GM12878 (cell line): Measurements from ENCODE around the gene CCDC197. TPM values are rescaled to one million over a fixed set of nuclear protein-coding genes. Genes with fewer than 3 reads are reported as not detected.

Source experiments
- ATAC-seq: fragments of 200-7000 bp; cut with Tn5 transposase; 3 replicates; pipeline ENCODE4 v1.9.1; 2020; ENCODE audit warnings: mild to moderate bottlenecking, moderate library complexity
- BruUV-seq: library from RNA; stranded (reverse); fragments of 400-500 nt; replicated peaks from 2 replicates; lab custom pipeline; 2021; lab: Mats Ljungman, UMichigan
- CTCF ChIA-PET: fragments of 300-600 bp; sonication (Branson Sonifier 250); formaldehyde crosslinking; extraction: SDS; loops from one replicate; lab custom pipeline; 2021; ENCODE audit warnings: inconsistent platforms; lab: Yijun Ruan, JAX
- POLR2A ChIA-PET: fragments of 350-600 bp; formaldehyde crosslinking; extraction: SDS; loops from one replicate; lab custom pipeline; 2021; ENCODE audit warnings: inconsistent platforms; lab: Charles Lee
- RAD21 ChIA-PET: fragments of 300-600 bp; sonication (Branson Sonifier 250); formaldehyde crosslinking; loops from one replicate; lab custom pipeline; 2023; ENCODE audit warnings: antibody characterized with exemption; ENCODE audit not compliant: unreplicated experiment; lab: Charles Lee
- SMC1A ChIA-PET: fragments of 300-600 bp; sonication (Branson Sonifier 250); formaldehyde crosslinking; loops from one replicate; lab custom pipeline; 2023; ENCODE audit not compliant: unreplicated experiment, uncharacterized antibody; lab: Charles Lee
- DNase-seq: peaks from one replicate; pipeline ENCODE4 v3.0.0-alpha.2; 2011; ENCODE audit warnings: low read depth, low spot score
- FAIRE-seq: peaks from 3 replicates; lab custom pipeline; 2011; peaks lifted over from hg19 to GRCh38; lab: Jason Lieb, UNC
- H2AFZ ChIP-seq: 2 replicates; pipeline ENCODE4 v1.6.0; 2011; ENCODE audit warnings: low read depth, low read length, control low read depth; ENCODE audit not compliant: control insufficient read depth
- H3K27ac ChIP-seq: 2 replicates; pipeline ENCODE4 v1.5.1; 2011; ENCODE audit warnings: control low read depth; ENCODE audit not compliant: control insufficient read depth, insufficient read depth
- H3K27me3 ChIP-seq, 2 experiments: replicated peaks in 1 of 2; 2 replicates each; pipeline versions ENCODE4 v1.6.0 to v1.6.1; 2011; ENCODE audit warnings: low read length in 1 of 2; ENCODE audit not compliant: control insufficient read depth in 2 of 2, insufficient read depth in 2 of 2
- H3K36me3 ChIP-seq, 2 experiments: 2 replicates each; pipeline ENCODE4 v1.5.1; 2011; ENCODE audit warnings: low read length in 1 of 2; ENCODE audit not compliant: control insufficient read depth in 2 of 2, insufficient read depth in 2 of 2
- H3K4me1 ChIP-seq: 2 replicates; pipeline ENCODE4 v1.6.1; 2011; ENCODE audit warnings: mild to moderate bottlenecking, low read length, moderate library complexity, mixed read lengths; ENCODE audit not compliant: control insufficient read depth, insufficient read depth
- H3K4me2 ChIP-seq: 2 replicates; pipeline ENCODE4 v1.6.0; 2011; ENCODE audit warnings: control low read depth; ENCODE audit not compliant: control insufficient read depth, insufficient read depth
- H3K4me3 ChIP-seq: fragments of 200-600 bp; sonication (generic); 2 replicates; pipeline ENCODE4 v1.5.1; 2016
- H3K79me2 ChIP-seq: 2 replicates; pipeline ENCODE4 v1.6.0; 2011; ENCODE audit warnings: low read length; ENCODE audit not compliant: control insufficient read depth, insufficient read depth
- H3K9ac ChIP-seq: 2 replicates; pipeline ENCODE4 v1.8.0; 2011; ENCODE audit warnings: low read length, control low read depth, mixed read lengths; ENCODE audit not compliant: control insufficient read depth, insufficient read depth
- H3K9me3 ChIP-seq: replicated peaks from 3 replicates; pipeline ENCODE4 v1.5.1; 2011; ENCODE audit warnings: mild to moderate bottlenecking, low read length; ENCODE audit not compliant: control insufficient read depth, insufficient read depth
- H4K20me1 ChIP-seq: 2 replicates; pipeline ENCODE4 v1.6.0; 2011; ENCODE audit not compliant: control insufficient read depth, insufficient read depth
- IRF4 ChIP-seq: IDR thresholded peaks from 2 replicates; pipeline ENCODE4 v1.6.1; 2011; ENCODE audit warnings: low read depth, low read length
- JUND ChIP-seq: IDR thresholded peaks from 2 replicates; pipeline ENCODE4 v1.6.1; 2012; ENCODE audit warnings: low read depth, mild to moderate bottlenecking, low read length, improper control_type of control experiment, moderate library complexity
- NFYB ChIP-seq: IDR thresholded peaks from 2 replicates; pipeline ENCODE4 v1.6.1; 2011; ENCODE audit warnings: low read depth, mild to moderate bottlenecking, low read length, improper control_type of control experiment, moderate library complexity; ENCODE audit not compliant: insufficient read depth
- RB1 ChIP-seq: fragments of 450-650 bp; formaldehyde crosslinking; IDR thresholded peaks from 2 replicates; pipeline ENCODE4 v1.6.1; 2017; ENCODE audit warnings: mild to moderate bottlenecking, borderline replicate concordance
- RBBP5 ChIP-seq: fragments of 200-600 bp; sonication (generic); conservative IDR thresholded peaks from 2 replicates; pipeline ENCODE4 v1.6.1; 2016
- SMAD5 ChIP-seq: IDR thresholded peaks from 2 replicates; pipeline ENCODE4 v1.6.1; 2016; ENCODE audit warnings: antibody characterized with exemption, low read depth
- SPI1 ChIP-seq: IDR thresholded peaks from 2 replicates; pipeline ENCODE4 v1.6.1; 2011; ENCODE audit warnings: low read depth, mild to moderate bottlenecking, low read length, moderate library complexity, borderline replicate concordance; ENCODE audit not compliant: insufficient read depth
- SUPT20H ChIP-seq: IDR thresholded peaks from 2 replicates; pipeline ENCODE4 v1.6.1; 2011; ENCODE audit warnings: low read depth, mild to moderate bottlenecking, low read length, moderate library complexity, borderline replicate concordance; ENCODE audit not compliant: control insufficient read depth
- ZZZ3 ChIP-seq: IDR thresholded peaks from 2 replicates; pipeline ENCODE4 v1.6.1; 2011; ENCODE audit warnings: low read depth; ENCODE audit not compliant: control insufficient read depth, insufficient read length
- WGBS: methylation state at CpG from one replicate; pipeline ENCODE4 v1.1.6; 2016; ENCODE audit warnings: low lambda C conversion rate; ENCODE audit not compliant: insufficient replicate concordance, insufficient coverage; ENCODE audit errors: missing lambda C conversion rate; 5-methylcytosine and 5-hydroxymethylcytosine counted together
- in situ Hi-C: fragments of 300-500 bp; cut with MboI; formaldehyde crosslinking; loops from 9 replicates; pipeline ENCODE4 v1.14.3; 2018; ENCODE audit warnings: mixed read lengths
- intact Hi-C: fragments of 100-400 bp; cut with micrococcal nuclease; formaldehyde crosslinking; loops from one replicate; pipeline ENCODE4 v1.14.2; 2022; ENCODE audit not compliant: unreplicated experiment
- polyA plus RNA-seq, 11 experiments: library from polyadenylated mRNA; depleted of rRNA in 4 of 11; unstranded in 6 of 11; stranded (reverse) in 5 of 11; fragments of >200 nt; fragmentation: Nextera tagmentation in 4 of 11; fragmentation: Illumina TruSeq in 1 of 11; extraction: Ambion mirVana in 4 of 11; extraction: Trizol in 1 of 11; gene quantifications; 1 replicate in 1 of 11; 2 replicates in 10 of 11; pipeline versions ENCODE4 v1.2.1 to v1.2.3, GENCODE V29; 2011 to 2016; ENCODE audit warnings: inconsistent platforms in 2 of 11, missing spikeins in 2 of 11, low read depth in 1 of 11
- total RNA-seq, 4 experiments: library from RNA; depleted of rRNA in 3 of 4; stranded (reverse); fragments of >200 nt in 3 of 4; fragmentation: Illumina TruSeq in 1 of 4; extraction: Trizol in 1 of 4; gene quantifications; 2 replicates each; pipeline versions ENCODE4 v1.2.1 to v1.2.3, GENCODE V29; 2013 to 2021
- TF ChIP-seq, protein P1 (sequence below): fragments of 450-650 bp; IDR thresholded peaks from 2 replicates; pipeline ENCODE4 v1.6.1; 2018; ENCODE audit warnings: borderline replicate concordance, mild to moderate bottlenecking; ENCODE audit not compliant: partially characterized antibody
- TF ChIP-seq, protein P2 (sequence below): fragments of 450-650 bp; IDR thresholded peaks from 2 replicates; pipeline ENCODE4 v1.6.1; 2017; ENCODE audit warnings: mild to moderate bottlenecking, moderate library complexity

Gene CCDC197
- total and polyA plus RNA-seq, 10 of the 15 experiments (the other 5 are each of a cell fraction or from before 2014, with no cell fraction given), result 0.12 TPM; not detected in 9

DNA sequence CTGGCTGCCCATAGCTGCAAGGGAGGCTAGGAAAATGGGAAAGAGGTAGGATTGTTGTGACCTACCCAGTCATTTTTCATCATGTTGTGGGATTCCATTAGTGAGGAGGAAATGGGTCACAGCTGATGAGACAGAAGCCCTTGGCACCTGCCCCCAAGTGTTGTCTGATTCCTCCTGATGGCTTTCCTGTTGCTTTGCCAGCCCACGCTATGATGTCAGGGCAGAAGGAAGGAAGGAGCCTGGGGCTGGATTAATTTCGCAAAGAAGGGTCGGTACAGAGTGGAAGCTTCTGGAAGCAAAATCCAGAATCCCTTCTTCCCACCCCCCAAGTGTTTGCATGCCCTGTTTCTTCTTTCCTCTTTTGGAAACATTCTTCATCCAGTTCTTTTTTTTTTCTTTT lies 37.8 kb downstream of the CCDC197 start:
- SMC1A ChIA-PET, result interaction anchor here (0.9 to 4.8 kb wide), 11 partner anchors 14 to 146 kb away, joined by 3 to 73 read pairs (median 3); no protein-coding TSS in a partner anchor

More for the DNA sequence above, 37.8 kb downstream of the CCDC197 start:
- TF ChIP-seq IRF4, result no peak
- no peak for TF ChIP-seq SMAD5
- no peak for TF ChIP-seq RB1
- TF ChIP-seq SPI1, result no peak
- no peak for TF ChIP-seq ZZZ3
- TF ChIP-seq, protein P1, sequence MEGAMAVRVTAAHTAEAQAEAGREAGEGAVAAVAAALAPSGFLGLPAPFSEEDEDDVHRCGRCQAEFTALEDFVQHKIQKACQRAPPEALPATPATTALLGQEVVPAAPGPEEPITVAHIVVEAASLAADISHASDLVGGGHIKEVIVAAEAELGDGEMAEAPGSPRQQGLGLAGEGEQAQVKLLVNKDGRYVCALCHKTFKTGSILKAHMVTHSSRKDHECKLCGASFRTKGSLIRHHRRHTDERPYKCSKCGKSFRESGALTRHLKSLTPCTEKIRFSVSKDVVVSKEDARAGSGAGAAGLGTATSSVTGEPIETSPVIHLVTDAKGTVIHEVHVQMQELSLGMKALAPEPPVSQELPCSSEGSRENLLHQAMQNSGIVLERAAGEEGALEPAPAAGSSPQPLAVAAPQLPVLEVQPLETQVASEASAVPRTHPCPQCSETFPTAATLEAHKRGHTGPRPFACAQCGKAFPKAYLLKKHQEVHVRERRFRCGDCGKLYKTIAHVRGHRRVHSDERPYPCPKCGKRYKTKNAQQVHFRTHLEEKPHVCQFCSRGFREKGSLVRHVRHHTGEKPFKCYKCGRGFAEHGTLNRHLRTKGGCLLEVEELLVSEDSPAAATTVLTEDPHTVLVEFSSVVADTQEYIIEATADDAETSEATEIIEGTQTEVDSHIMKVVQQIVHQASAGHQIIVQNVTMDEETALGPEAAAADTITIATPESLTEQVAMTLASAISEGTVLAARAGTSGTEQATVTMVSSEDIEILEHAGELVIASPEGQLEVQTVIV, result no peak
- TF ChIP-seq, protein P2, sequence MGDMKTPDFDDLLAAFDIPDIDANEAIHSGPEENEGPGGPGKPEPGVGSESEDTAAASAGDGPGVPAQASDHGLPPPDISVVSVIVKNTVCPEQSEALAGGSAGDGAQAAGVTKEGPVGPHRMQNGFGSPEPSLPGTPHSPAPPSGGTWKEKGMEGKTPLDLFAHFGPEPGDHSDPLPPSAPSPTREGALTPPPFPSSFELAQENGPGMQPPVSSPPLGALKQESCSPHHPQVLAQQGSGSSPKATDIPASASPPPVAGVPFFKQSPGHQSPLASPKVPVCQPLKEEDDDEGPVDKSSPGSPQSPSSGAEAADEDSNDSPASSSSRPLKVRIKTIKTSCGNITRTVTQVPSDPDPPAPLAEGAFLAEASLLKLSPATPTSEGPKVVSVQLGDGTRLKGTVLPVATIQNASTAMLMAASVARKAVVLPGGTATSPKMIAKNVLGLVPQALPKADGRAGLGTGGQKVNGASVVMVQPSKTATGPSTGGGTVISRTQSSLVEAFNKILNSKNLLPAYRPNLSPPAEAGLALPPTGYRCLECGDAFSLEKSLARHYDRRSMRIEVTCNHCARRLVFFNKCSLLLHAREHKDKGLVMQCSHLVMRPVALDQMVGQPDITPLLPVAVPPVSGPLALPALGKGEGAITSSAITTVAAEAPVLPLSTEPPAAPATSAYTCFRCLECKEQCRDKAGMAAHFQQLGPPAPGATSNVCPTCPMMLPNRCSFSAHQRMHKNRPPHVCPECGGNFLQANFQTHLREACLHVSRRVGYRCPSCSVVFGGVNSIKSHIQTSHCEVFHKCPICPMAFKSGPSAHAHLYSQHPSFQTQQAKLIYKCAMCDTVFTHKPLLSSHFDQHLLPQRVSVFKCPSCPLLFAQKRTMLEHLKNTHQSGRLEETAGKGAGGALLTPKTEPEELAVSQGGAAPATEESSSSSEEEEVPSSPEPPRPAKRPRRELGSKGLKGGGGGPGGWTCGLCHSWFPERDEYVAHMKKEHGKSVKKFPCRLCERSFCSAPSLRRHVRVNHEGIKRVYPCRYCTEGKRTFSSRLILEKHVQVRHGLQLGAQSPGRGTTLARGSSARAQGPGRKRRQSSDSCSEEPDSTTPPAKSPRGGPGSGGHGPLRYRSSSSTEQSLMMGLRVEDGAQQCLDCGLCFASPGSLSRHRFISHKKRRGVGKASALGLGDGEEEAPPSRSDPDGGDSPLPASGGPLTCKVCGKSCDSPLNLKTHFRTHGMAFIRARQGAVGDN, result no peak
- no peak for TF ChIP-seq NFYB
- TF ChIP-seq SUPT20H, result no peak
- no peak for TF ChIP-seq JUND
- no peak for TF ChIP-seq RBBP5
- no peak for ATAC-seq
- no peak for DNase-seq
- Histone ChIP-seq H4K20me1 (no peaks in the 10 kb centered on the region), H3K9me3 (no peaks in the 10 kb centered on the region), H3K27me3 (0 out of 4 replicates have a peak, but pooled peaks cover 0 to 5% of the 10 kb centered on the region in 2 experiments), H3K36me3 (no peaks in the 10 kb centered on the region), H3K27ac (no peak overlapping the region), H3K4me1 (no peaks in the 10 kb centered on the region), H3K79me2 (no peaks in the 10 kb centered on the region), H2AFZ (no peak overlapping the region), H3K9ac (no peak overlapping the region), H3K4me3 (no peak overlapping the region), H3K4me2 (no peak overlapping the region)
- in situ Hi-C loops (loop anchor here (5.0 kb wide), 2 partner anchors 102 to 147 kb away; no protein-coding TSS in a partner anchor), intact Hi-C loops (no loop called here)
- no peak for FAIRE-seq
- ChIA-PET RAD21 (interaction anchor here (0.7 to 5.1 kb wide), 3 partner anchors 95 to 381 kb away, joined by 4 to 82 read pairs (median 15); no protein-coding TSS in a partner anchor), POLR2A (interaction anchor here (1.2 kb wide), 1 partner anchor 9 kb away, joined by 4 read pairs; the partner anchor contains the start of gene OTUB2), CTCF (interaction anchor here (0.8 to 8.5 kb wide), 13 partner anchors 9 to 144 kb away, joined by 3 to 221 read pairs (median 8); partner anchors contain the start of genes DDX24, IFI27L1 and OTUB2)
- BruUV-seq, result no TSS peak
- 81% methylated on average over 3 of the region's 3 CpGs for WGBS
